Type B pancreatic cell (in vitro differentiated cells): Measurements from ENCODE around the gene PAQR7. TPM values are rescaled to one million over a fixed set of nuclear protein-coding genes. Genes with fewer than 3 reads are reported as not detected.

ENCODE experiments used
- DNase-seq: peaks from one replicate; pipeline ENCODE4 v3.0.0; 2021; ENCODE audit warnings: mixed read lengths; ENCODE audit not compliant: unreplicated experiment; ENCODE audit errors: extremely low spot score
- H3K27ac Mint-ChIP-seq: 2 replicates; pipeline ENCODE4 v1.8.0; 2021; ENCODE audit warnings: mild to moderate bottlenecking, mixed read lengths
- H3K27me3 Mint-ChIP-seq: 2 replicates; pipeline ENCODE4 v1.8.0; 2021; ENCODE audit warnings: mixed read lengths
- H3K36me3 Mint-ChIP-seq: 2 replicates; pipeline ENCODE4 v1.8.0; 2021; ENCODE audit warnings: mixed read lengths
- H3K4me1 Mint-ChIP-seq: one replicate; pipeline ENCODE4 v1.8.0; 2021; ENCODE audit warnings: mixed read lengths; ENCODE audit not compliant: unreplicated experiment
- H3K4me3 Mint-ChIP-seq: 2 replicates; pipeline ENCODE4 v1.8.0; 2021; ENCODE audit warnings: mild to moderate bottlenecking, mixed read lengths
- H3K9me3 Mint-ChIP-seq: 2 replicates; pipeline ENCODE4 v1.8.0; 2021; ENCODE audit warnings: mixed read lengths
- CTCF ChIP-seq: fragments of 200-600 bp; sonication (generic); conservative IDR thresholded peaks from 2 replicates; pipeline ENCODE4 v1.5.0; 2021; ENCODE audit warnings: antibody characterized with exemption, mild to moderate bottlenecking
- total RNA-seq: library from RNA; stranded (reverse); gene quantifications from 2 replicates; pipeline ENCODE4 v1.2.1, GENCODE V29; 2021; ENCODE audit warnings: low replicate concordance

Gene PAQR7
- total RNA-seq, 1 donor from 2014 or later, result 24.3 TPM

GRCh38 chr1:25831569-25832196 lies 43.8 kb downstream of the PAQR7 start:
- no peak overlapping the region for H3K4me3 Mint-ChIP-seq
- no peaks in the 10 kb centered on the region for H3K9me3 Mint-ChIP-seq
- H3K27ac Mint-ChIP-seq, result no peak overlapping the region
- no peaks in the 10 kb centered on the region for H3K27me3 Mint-ChIP-seq
- no peaks in the 10 kb centered on the region for H3K4me1 Mint-ChIP-seq
- no peak for TF ChIP-seq CTCF
- DNase-seq, result no peak
- peaks cover 10% of the 10 kb centered on the region for H3K36me3 Mint-ChIP-seq

GRCh38 chr1:25829046-25829445 lies 46.5 kb downstream of the PAQR7 start:
- peak; percentile 15 for DNase-seq
- TF ChIP-seq CTCF, result no peak
- peaks cover 10% of the 10 kb centered on the region for H3K36me3 Mint-ChIP-seq
- no peak overlapping the region for H3K4me3 Mint-ChIP-seq
- H3K4me1 Mint-ChIP-seq, result no peaks in the 10 kb centered on the region
- H3K27ac Mint-ChIP-seq, result no peak overlapping the region
- no peaks in the 10 kb centered on the region for H3K27me3 Mint-ChIP-seq
- H3K9me3 Mint-ChIP-seq, result no peaks in the 10 kb centered on the region

- Mint-ChIP-seq H3K4me1 (no peaks in the 10 kb centered on the region), H3K9me3 (no peaks in the 10 kb centered on the region), H3K36me3 (peaks cover 10% of the 10 kb centered on the region), H3K27ac (no peak overlapping the region), H3K4me3 (no peak overlapping the region), H3K27me3 (no peaks in the 10 kb centered on the region)
- TF ChIP-seq CTCF, result no peak
- no peak for DNase-seq
Observed at GRCh38 chr1:25828491-25828890, 47.0 kb downstream of the PAQR7 start.

GRCh38 chr1:25826571-25826970 lies 48.9 kb downstream of the PAQR7 start:
- peaks cover 11% of the 10 kb centered on the region for H3K36me3 Mint-ChIP-seq
- H3K27me3 Mint-ChIP-seq, result no peaks in the 10 kb centered on the region
- peak; percentile 62 for DNase-seq
- no peaks in the 10 kb centered on the region for H3K9me3 Mint-ChIP-seq
- no peak for TF ChIP-seq CTCF
- H3K4me1 Mint-ChIP-seq, result peaks cover 8% of the 10 kb centered on the region
- no peak overlapping the region for H3K4me3 Mint-ChIP-seq
- no peak overlapping the region for H3K27ac Mint-ChIP-seq

- H3K27ac Mint-ChIP-seq, result no peak overlapping the region
Observed at GRCh38 chr1:25825605-25826004, 49.9 kb downstream of the PAQR7 start.

More at GRCh38 chr1:25825605-25826004, 49.9 kb downstream of the PAQR7 start:
- H3K36me3 Mint-ChIP-seq, result peaks cover 14% of the 10 kb centered on the region
- TF ChIP-seq CTCF, result no peak
- no peak overlapping the region for H3K4me3 Mint-ChIP-seq
- peaks cover 17% of the 10 kb centered on the region for H3K4me1 Mint-ChIP-seq
- H3K9me3 Mint-ChIP-seq, result no peaks in the 10 kb centered on the region
- no peaks in the 10 kb centered on the region for H3K27me3 Mint-ChIP-seq
- DNase-seq, result no peak
